ENCODE measurements around the gene SOX5.

SOX5 gene

GRCh38 chr12:23949348-23950209, at the start of gene SOX5:
Gene SOX5, minus strand, starts transcription at chr12:23949670. Its CDS starts 69 bp downstream, at chr12:23949601.
- no peak for DNase-seq

GRCh38 chr12:23987046-23987445, 37.6 kb upstream of the SOX5 start:
- no peak for DNase-seq

- DNase-seq: no peak
Measured at GRCh38 chr12:23980826-23981225, 31.4 kb upstream of the SOX5 start.

GRCh38 chr12:23964812-23965211, 15.3 kb upstream of the SOX5 start:
- DNase-seq: no peak

GRCh38 chr12:23959826-23960225, 10.4 kb upstream of the SOX5 start:
- no peak for DNase-seq

- no peak for DNase-seq
Measured at GRCh38 chr12:23954332-23954731, 4.9 kb upstream of the SOX5 start.

GRCh38 chr12:23952071-23952470, 2.6 kb upstream of the SOX5 start:
- no peak for DNase-seq

GRCh38 chr12:23950775-23951451, 1.4 kb upstream of the SOX5 start:
- no peak for DNase-seq

- no peak for DNase-seq
Measured at GRCh38 chr12:23950210-23950774, 822 bp upstream of the SOX5 start.

- DNase-seq: no peak
Measured at GRCh38 chr12:23948291-23948690, 1.2 kb downstream of the SOX5 start.

- DNase-seq: no peak
Measured at GRCh38 chr12:23947395-23947794, 2.1 kb downstream of the SOX5 start.

GRCh38 chr12:23945249-23945648, 4.2 kb downstream of the SOX5 start:
- DNase-seq: no peak

GRCh38 chr12:23944067-23944466, 5.4 kb downstream of the SOX5 start:
- DNase-seq: no peak

GRCh38 chr12:23942841-23943240, 6.6 kb downstream of the SOX5 start:
- no peak for DNase-seq

GRCh38 chr12:23941780-23942179, 7.7 kb downstream of the SOX5 start:
- DNase-seq: no peak

GRCh38 chr12:23938422-23938821, 11.0 kb downstream of the SOX5 start:
- no peak for DNase-seq

- DNase-seq: no peak
Measured at GRCh38 chr12:23931176-23931575, 18.3 kb downstream of the SOX5 start.

- no peak for DNase-seq
Measured at GRCh38 chr12:23930599-23930998, 18.9 kb downstream of the SOX5 start.

- no peak for DNase-seq
Measured at GRCh38 chr12:23929906-23930305, 19.6 kb downstream of the SOX5 start.

- no peak for DNase-seq
Measured at GRCh38 chr12:23927907-23928306, 21.6 kb downstream of the SOX5 start.

GRCh38 chr12:23921099-23921856, 28.2 kb downstream of the SOX5 start:
- no peak for DNase-seq

- DNase-seq: no peak
Measured at GRCh38 chr12:23911574-23911973, 37.9 kb downstream of the SOX5 start.

GRCh38 chr12:23909551-23909950, 39.9 kb downstream of the SOX5 start:
- no peak for DNase-seq

Data from RPMI8226 (cell line).